Spleen (tissue), 11 donors: ENCODE measurements around the gene CCDC197. TPM values are rescaled to one million over a fixed set of nuclear protein-coding genes. Genes with fewer than 3 reads are reported as not detected.

ENCODE experiments used
- DNase-seq: peaks from one replicate; pipeline ENCODE4 v3.0.0-alpha.2; 2020
- H3K27ac ChIP-seq, 8 donors: fragments of 200-600 bp; sonication (generic) in 7 of 8; 1 replicate in 4 of 8; 2 replicates in 4 of 8; pipeline versions ENCODE4 v1.5.0 to v1.8.0; 2016 to 2021; ENCODE audit warnings: inconsistent platforms in 4 of 8, mild to moderate bottlenecking in 4 of 8, moderate library complexity in 1 of 8
- H3K27me3 ChIP-seq, 7 donors: fragments of 200-600 bp; sonication (generic) in 6 of 7; replicated peaks in 1 of 7; 1 replicate in 4 of 7; 2 replicates in 3 of 7; pipeline versions ENCODE4 v1.5.0 to v1.8.0; 2016 to 2021; ENCODE audit warnings: inconsistent platforms in 3 of 7, mild to moderate bottlenecking in 1 of 7
- H3K36me3 ChIP-seq, 6 donors: fragments of 200-600 bp; sonication (generic) in 5 of 6; 1 replicate in 4 of 6; 2 replicates in 2 of 6; pipeline versions ENCODE4 v1.5.0 to v1.8.0; 2016 to 2021; ENCODE audit warnings: inconsistent platforms in 2 of 6
- H3K4me1 ChIP-seq, 6 donors: fragments of 200-600 bp; sonication (generic) in 5 of 6; 1 replicate in 3 of 6; 2 replicates in 3 of 6; pipeline versions ENCODE4 v1.5.0 to v1.8.0; 2016 to 2021; ENCODE audit warnings: inconsistent platforms in 3 of 6
- H3K4me3 ChIP-seq, 8 donors: fragments of 200-600 bp; sonication (generic) in 7 of 8; 1 replicate in 4 of 8; 2 replicates in 4 of 8; pipeline versions ENCODE4 v1.5.0 to v1.8.0; 2016 to 2021; ENCODE audit warnings: inconsistent platforms in 4 of 8, mild to moderate bottlenecking in 4 of 8, moderate library complexity in 2 of 8
- H3K9me3 ChIP-seq, 8 donors: fragments of 200-600 bp; sonication (generic) in 7 of 8; 1 replicate in 4 of 8; 2 replicates in 4 of 8; pipeline versions ENCODE4 v1.5.0 to v1.8.0; 2016 to 2021; ENCODE audit warnings: inconsistent platforms in 4 of 8
- POLR2A ChIP-seq, 3 donors: fragments of 450-650 bp; IDR thresholded peaks; one replicate each; pipeline ENCODE4 v1.5.1; 2017; ENCODE audit warnings: antibody characterized with exemption in 3 of 3, mild to moderate bottlenecking in 1 of 3
- POLR2AphosphoS5 ChIP-seq, 3 donors: sonication (generic); formaldehyde crosslinking; IDR thresholded peaks; one replicate each; pipeline ENCODE4 v1.5.1; 2017; ENCODE audit warnings: antibody characterized with exemption in 3 of 3
- WGBS, 5 donors: extraction: QIAGEN DNeasy Blood & Tissue Kit in 3 of 5; methylation state at CpG; one replicate each; pipeline versions ENCODE4 v1.1.5 to v1.1.7; 2013 to 2018; 5-methylcytosine and 5-hydroxymethylcytosine counted together
- intact Hi-C: fragments of 100-400 bp; cut with DNase I; formaldehyde crosslinking; loops from one replicate; pipeline ENCODE4 v1.15.0; 2023; ENCODE audit warnings: low total_unique reads
- polyA plus RNA-seq, 3 donors: library from polyadenylated mRNA; stranded (reverse); fragments of 200-250 nt; gene quantifications; one replicate each; pipeline ENCODE4 v1.2.1, GENCODE V29; 2013
- total RNA-seq, 7 donors: library from RNA; depleted of rRNA in 3 of 7; stranded (reverse); fragments of >200 nt in 3 of 7; fragmentation: NEBNext Ultra II Directional in 4 of 7; extraction: Animal tissue kit (Norgen Biotek cat#: 25700) in 4 of 7; gene quantifications; one replicate each; pipeline versions ENCODE4 v1.1.0 to v1.2.1, GENCODE V29; 2016 to 2021
- TF ChIP-seq, protein P1 (sequence below), 11 experiments: fragments of 200-600 bp in 7 of 11; fragments of 450-650 bp in 4 of 11; sonication (generic) in 4 of 11; IDR thresholded peaks in 8 of 11; conservative IDR thresholded peaks in 3 of 11; 1 replicate in 7 of 11; 2 replicates in 4 of 11; pipeline versions ENCODE4 v1.4.0 to v1.8.0; 2016 to 2021; ENCODE audit warnings: antibody characterized with exemption in 11 of 11, inconsistent platforms in 4 of 11, mild to moderate bottlenecking in 1 of 11
- donor health status: healthy with polysubstance abuse.
- donor health status: DM: no; HTN: no; CAD: no; lungs with moderate emphysema.
- donor health status: DM: no; HTN: no; CAD: no.
- donor health status: Bipolar disorder and iron deficiency.
- donor health status: healthy.
- donor health status: DM: no; HTN: no; CAD: no.
- donor health status: DM: yes; HTN: yes; CAD: no.

The CCDC197 gene
- total and polyA plus RNA-seq, 10 donors: not detected

GRCh38 chr14:93970965-93971634, 26.0 kb upstream of the CCDC197 start:
- peaks cover 37 to 80% (median 61%) of the 10 kb centered on the region in 6 donors for H3K4me1 ChIP-seq
- 15 to 29% (median 24%) methylated on average over 15 of the region's 15 CpGs for WGBS, 5 donors
- intact Hi-C loops: no loop called here
- H3K27ac ChIP-seq: peak overlapping the region in 7 of 8 donors; percentile 30 to 92 (median 61)
- no peaks in the 10 kb centered on the region for H3K36me3 ChIP-seq
- peak overlapping the region; percentile 3 to 70 (median 38) for H3K4me3 ChIP-seq
- H3K9me3 ChIP-seq: no peaks in the 10 kb centered on the region
- TF ChIP-seq POLR2AphosphoS5 (IDR thresholded peaks at IDR 0.05): peak in 2 of 3 donors; percentile 52 to 61
- no peak for TF ChIP-seq POLR2A (IDR thresholded peaks at IDR 0.05)
- TF ChIP-seq, protein P1, sequence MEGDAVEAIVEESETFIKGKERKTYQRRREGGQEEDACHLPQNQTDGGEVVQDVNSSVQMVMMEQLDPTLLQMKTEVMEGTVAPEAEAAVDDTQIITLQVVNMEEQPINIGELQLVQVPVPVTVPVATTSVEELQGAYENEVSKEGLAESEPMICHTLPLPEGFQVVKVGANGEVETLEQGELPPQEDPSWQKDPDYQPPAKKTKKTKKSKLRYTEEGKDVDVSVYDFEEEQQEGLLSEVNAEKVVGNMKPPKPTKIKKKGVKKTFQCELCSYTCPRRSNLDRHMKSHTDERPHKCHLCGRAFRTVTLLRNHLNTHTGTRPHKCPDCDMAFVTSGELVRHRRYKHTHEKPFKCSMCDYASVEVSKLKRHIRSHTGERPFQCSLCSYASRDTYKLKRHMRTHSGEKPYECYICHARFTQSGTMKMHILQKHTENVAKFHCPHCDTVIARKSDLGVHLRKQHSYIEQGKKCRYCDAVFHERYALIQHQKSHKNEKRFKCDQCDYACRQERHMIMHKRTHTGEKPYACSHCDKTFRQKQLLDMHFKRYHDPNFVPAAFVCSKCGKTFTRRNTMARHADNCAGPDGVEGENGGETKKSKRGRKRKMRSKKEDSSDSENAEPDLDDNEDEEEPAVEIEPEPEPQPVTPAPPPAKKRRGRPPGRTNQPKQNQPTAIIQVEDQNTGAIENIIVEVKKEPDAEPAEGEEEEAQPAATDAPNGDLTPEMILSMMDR (IDR thresholded peaks at IDR 0.05 in 8 of 11, conservative IDR thresholded peaks at IDR 0.05 in 3 of 11): peak in 5 of 11 experiments; percentile 12 to 46 (median 16)
- DNase-seq: peak; percentile 89
- H3K27me3 ChIP-seq: peaks cover 0 to 15% (median 0%) of the 10 kb centered on the region in 7 donors

DNA sequence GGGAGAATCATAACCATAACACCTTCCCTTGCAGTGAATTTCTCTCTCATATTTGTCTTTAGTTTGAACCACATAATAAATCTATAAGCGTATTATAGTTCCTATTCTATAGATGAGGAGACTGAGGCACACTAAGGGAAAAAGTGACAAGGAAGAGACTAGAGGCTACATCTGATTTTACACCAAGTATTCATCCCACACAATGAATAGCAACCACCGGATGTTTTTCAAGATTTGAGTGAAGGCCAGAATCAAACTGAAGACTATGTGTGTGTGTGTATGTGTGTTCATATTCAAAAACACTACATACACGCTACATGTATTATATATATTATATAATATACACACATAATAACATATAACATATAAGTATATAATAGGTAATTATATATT, 25.5 kb upstream of the CCDC197 start:
- Histone ChIP-seq H3K27ac (peak overlapping the region in 6 of 8 donors; percentile 54 to 92 (median 64)), H3K27me3 (peaks cover 0 to 20% (median 0%) of the 10 kb centered on the region in 7 donors), H3K36me3 (no peaks in the 10 kb centered on the region), H3K9me3 (no peaks in the 10 kb centered on the region), H3K4me1 (peaks cover 35 to 80% (median 63%) of the 10 kb centered on the region in 6 donors), H3K4me3 (peak overlapping the region in 2 of 8 donors; percentile 42 to 70)
- no peak for DNase-seq
- intact Hi-C loops: no loop called here
- TF ChIP-seq POLR2A (IDR thresholded peaks at IDR 0.05) (no peak), POLR2AphosphoS5 (IDR thresholded peaks at IDR 0.05) (no peak)
- TF ChIP-seq, protein P1 (IDR thresholded peaks at IDR 0.05 in 8 of 11, conservative IDR thresholded peaks at IDR 0.05 in 3 of 11): no peak
- WGBS, 5 donors: 59 to 80% (median 69%) methylated on average over 3 of the region's 3 CpGs

DNA sequence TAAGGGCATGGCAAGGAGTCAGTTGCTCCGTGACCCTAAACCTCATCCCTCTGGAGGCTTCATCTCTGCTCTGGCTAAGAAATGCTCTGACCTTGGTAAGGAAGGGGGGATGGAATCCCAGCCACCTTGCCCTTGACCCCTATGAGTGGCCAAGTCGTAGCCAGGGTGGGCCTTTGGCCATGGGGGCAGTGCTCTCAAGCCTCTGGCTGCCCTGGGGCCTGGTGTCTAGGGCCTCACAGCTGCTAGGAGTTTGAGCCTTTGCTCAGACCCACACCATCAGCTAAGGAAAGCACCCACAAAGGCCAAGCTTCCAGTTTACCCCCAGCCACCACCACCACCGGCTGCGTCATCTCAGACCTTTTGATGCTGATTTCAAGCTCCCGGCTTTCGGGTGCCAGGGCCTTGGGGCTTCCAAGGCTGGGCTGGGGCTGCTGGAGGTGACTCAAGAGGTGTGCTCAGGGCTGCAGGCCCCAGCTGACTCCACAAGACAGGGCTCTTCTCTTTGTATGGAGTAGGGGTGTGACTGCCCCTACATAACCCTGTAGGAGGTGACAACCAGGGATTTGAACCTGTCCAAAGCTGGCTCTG, 24.4 kb upstream of the CCDC197 start:
- H3K27me3 ChIP-seq: peaks cover 0 to 30% (median 0%) of the 10 kb centered on the region in 7 donors
- peak overlapping the region in 1 of 8 donors; percentile 21 for H3K27ac ChIP-seq
- peaks cover 28 to 79% (median 58%) of the 10 kb centered on the region in 6 donors for H3K4me1 ChIP-seq
- 86 to 91% (median 87%) methylated on average over 3 to 6 of the region's 6 CpGs for WGBS, 5 donors
- TF ChIP-seq POLR2AphosphoS5 (IDR thresholded peaks at IDR 0.05) (no peak), POLR2A (IDR thresholded peaks at IDR 0.05) (no peak)
- TF ChIP-seq, protein P1 (IDR thresholded peaks at IDR 0.05 in 8 of 11, conservative IDR thresholded peaks at IDR 0.05 in 3 of 11): no peak
- DNase-seq: no peak
- intact Hi-C loops: no loop called here
- no peaks in the 10 kb centered on the region for H3K36me3 ChIP-seq
- H3K9me3 ChIP-seq: peaks cover 0 to 7% (median 4%) of the 10 kb centered on the region in 8 donors
- H3K4me3 ChIP-seq: no peak overlapping the region

DNA sequence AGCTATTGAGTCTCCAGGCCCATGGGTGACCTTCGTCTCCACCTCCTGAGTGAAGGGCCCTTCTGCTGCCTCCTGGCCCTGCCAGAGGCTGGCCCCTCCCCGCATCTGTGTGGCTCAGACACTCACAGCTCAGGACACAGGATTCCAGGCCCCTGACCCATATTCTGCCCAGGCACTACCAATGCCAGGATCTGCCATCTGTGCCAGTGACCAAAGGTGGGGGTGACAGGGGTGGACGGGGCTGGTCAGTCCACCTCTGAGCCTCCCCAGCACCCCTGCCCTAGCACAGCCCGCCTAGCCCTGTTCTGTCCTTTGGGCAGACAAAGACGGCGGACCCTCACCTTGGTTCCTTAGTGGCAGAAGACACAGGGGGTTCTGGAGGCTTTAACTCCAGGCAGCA, 23.5 kb upstream of the CCDC197 start:
- intact Hi-C loops: no loop called here
- no peak for TF ChIP-seq POLR2AphosphoS5 (IDR thresholded peaks at IDR 0.05)
- TF ChIP-seq, protein P1 (IDR thresholded peaks at IDR 0.05 in 8 of 11, conservative IDR thresholded peaks at IDR 0.05 in 3 of 11): no peak
- TF ChIP-seq POLR2A (IDR thresholded peaks at IDR 0.05): no peak
- H3K36me3 ChIP-seq: no peaks in the 10 kb centered on the region
- WGBS, 5 donors: 79 to 100% (median 88%) methylated on average over 1 to 6 of the region's 6 CpGs
- no peak overlapping the region for H3K27ac ChIP-seq
- peaks cover 0 to 11% (median 9%) of the 10 kb centered on the region in 8 donors for H3K9me3 ChIP-seq
- DNase-seq: peak; percentile 74
- peaks cover 0 to 30% (median 0%) of the 10 kb centered on the region in 7 donors for H3K27me3 ChIP-seq
- no peak overlapping the region for H3K4me3 ChIP-seq
- peaks cover 19 to 79% (median 49%) of the 10 kb centered on the region in 6 donors for H3K4me1 ChIP-seq
